ENCODE data around the gene CLBA1. TPM values are rescaled to one million over a fixed set of nuclear protein-coding genes. Genes with fewer than 3 reads are reported as not detected.

The CLBA1 gene
- total RNA-seq (1 to 10 TPM; 1.3 to 1.6 TPM), polyA plus RNA-seq (1 to 10 TPM; 1.2 to 1.3 TPM)

DNA sequence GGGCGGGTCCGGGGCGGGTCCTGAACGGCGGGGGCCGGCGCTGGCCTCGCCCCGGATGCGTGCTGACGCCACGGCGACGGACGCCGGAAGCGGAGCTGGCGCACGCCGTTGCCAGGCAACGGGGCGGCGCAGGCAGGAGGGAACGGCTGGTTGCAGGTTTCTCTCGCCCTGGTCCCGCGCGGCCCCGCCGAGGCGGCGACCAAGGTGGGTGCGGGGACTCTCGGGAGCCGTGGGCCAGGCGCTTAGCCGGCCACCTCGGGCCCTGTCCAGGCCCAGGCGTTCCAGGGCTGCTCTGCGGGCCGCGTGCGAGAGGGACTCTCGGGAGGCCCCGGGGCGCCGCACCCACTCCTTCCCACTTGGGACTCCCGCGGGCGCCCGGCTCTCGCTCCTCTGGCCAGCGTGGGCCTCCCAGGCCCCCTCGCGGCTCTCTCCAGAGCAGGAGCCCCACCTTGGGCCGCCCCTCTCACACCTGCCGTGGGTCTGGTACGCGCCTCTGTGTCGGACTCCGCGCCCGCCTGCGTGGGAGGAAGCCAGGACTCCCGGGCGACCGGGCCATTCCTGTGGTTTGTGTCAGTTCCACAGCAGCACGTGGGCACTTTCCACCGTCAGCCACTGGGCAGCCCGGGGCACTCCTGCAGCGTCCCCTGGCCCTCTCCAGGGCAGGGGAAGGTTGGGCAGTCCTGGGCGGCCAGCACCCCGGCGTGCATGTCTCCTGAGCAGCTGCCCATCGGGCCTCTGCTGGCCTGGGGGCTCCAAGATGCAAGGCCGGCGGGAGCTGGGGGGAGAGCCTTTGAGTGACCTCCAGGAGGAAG lies at the start of gene CLBA1:
Gene CLBA1, plus strand, starts transcription at position 114 of the 812 bp plus-strand sequence. Its CDS starts 644 bp downstream, at position 758.
- H3K27ac ChIP-seq (ENCODE audit: low read depth, low read length) = peak within 1 kb of the TSS; percentile 61
- CTCF ChIA-PET (ENCODE audit: partially characterized antibody) = interaction anchor here (2.7 to 2.9 kb wide), 2 partner anchors 34 to 59 kb away, joined by 13 to 27 read pairs; partner anchors contain the start of gene CDCA4
- no peaks in the 10 kb centered on the region for H3K36me3 ChIP-seq (ENCODE audit: insufficient read depth, low read length)
- Mint-ChIP-seq H3K4me3 (peak within 1 kb of the TSS; percentile 67 to 83 (median 79)), H3K27ac (peak within 1 kb of the TSS; percentile 81 to 92 (median 88)), H3K4me1 (peaks cover 0 to 10% (median 3%) of the 10 kb centered on the region in 4 donors), H3K9me3 (peaks cover 0 to 1% (median 0%) of the 10 kb centered on the region in 8 donors), H3K27me3 (peaks cover 2 to 3% of the 10 kb centered on the region in 2 donors), H3K36me3 (no peaks in the 10 kb centered on the region)
- peak within 1 kb of the TSS in 1 of 2 donors; percentile 52 for H3K4me3 ChIP-seq (ENCODE audit: low read length in 2 of 2)
- POLR2A ChIA-PET (ENCODE audit: partially characterized antibody) = interaction anchor here (0.7 to 3.0 kb wide), 9 partner anchors 9 to 102 kb away, joined by 3 to 32 read pairs (median 4); partner anchors contain the start of genes CDCA4 and GPR132
- DNase-seq = peak; percentile 86 to 92 (median 90)
- no peaks in the 10 kb centered on the region for H3K9me3 ChIP-seq (ENCODE audit: control insufficient read depth in 1 of 2, low read length in 2 of 2)
- H3K4me1 ChIP-seq (ENCODE audit: insufficient read depth, low read length) = peaks cover 8% of the 10 kb centered on the region
- H3K27me3 ChIP-seq (ENCODE audit: insufficient read depth, low read length) = no peaks in the 10 kb centered on the region
- intact Hi-C loops (cut with micrococcal nuclease) = loop anchor here (1.0 kb wide), 1 partner anchor 35 kb away; the partner anchor contains the start of gene CDCA4

DNA sequence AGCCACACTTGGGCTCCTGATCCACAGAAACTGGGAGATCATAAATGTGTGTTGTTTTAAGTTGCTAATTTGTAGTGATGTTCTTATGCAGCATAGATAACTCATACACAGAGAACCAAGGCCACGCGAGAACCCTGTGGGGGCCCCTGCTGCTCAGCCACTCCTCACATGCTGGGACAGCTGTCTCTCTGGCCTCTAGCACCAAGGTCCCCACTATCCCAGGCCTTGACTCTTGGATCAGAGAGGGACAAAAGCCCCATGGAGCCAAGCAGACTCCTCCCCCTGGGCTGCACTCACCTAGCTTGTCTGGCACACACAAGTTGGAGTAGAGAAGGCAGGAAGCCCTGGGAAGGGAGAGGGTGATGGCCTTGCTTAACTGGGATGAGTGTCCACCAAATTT lies 49.6 kb upstream of the CLBA1 start:
- intact Hi-C loops (cut with micrococcal nuclease) = no loop called here
- ChIA-PET CTCF (ENCODE audit: partially characterized antibody) (interaction anchor here (1.4 kb wide), 1 partner anchor 112 kb away, joined by 3 read pairs; no protein-coding TSS in a partner anchor), POLR2A (ENCODE audit: partially characterized antibody) (no interaction called here)
- H3K4me1 ChIP-seq (ENCODE audit: insufficient read depth, low read length) = no peaks in the 10 kb centered on the region
- H3K9me3 ChIP-seq (ENCODE audit: control insufficient read depth in 1 of 2, low read length in 2 of 2) = no peaks in the 10 kb centered on the region
- no peak overlapping the region for H3K4me3 ChIP-seq (ENCODE audit: low read length in 2 of 2)
- Mint-ChIP-seq H3K9me3 (no peaks in the 10 kb centered on the region), H3K4me3 (no peak overlapping the region), H3K36me3 (no peaks in the 10 kb centered on the region), H3K27me3 (peaks cover 10 to 11% of the 10 kb centered on the region in 2 donors), H3K4me1 (peaks cover 2 to 9% (median 3%) of the 10 kb centered on the region in 4 donors), H3K27ac (peak overlapping the region in 1 of 7 donors; percentile 4)
- no peaks in the 10 kb centered on the region for H3K27me3 ChIP-seq (ENCODE audit: insufficient read depth, low read length)
- DNase-seq = no peak
- no peak overlapping the region for H3K27ac ChIP-seq (ENCODE audit: low read depth, low read length)
- no peaks in the 10 kb centered on the region for H3K36me3 ChIP-seq (ENCODE audit: insufficient read depth, low read length)

DNA sequence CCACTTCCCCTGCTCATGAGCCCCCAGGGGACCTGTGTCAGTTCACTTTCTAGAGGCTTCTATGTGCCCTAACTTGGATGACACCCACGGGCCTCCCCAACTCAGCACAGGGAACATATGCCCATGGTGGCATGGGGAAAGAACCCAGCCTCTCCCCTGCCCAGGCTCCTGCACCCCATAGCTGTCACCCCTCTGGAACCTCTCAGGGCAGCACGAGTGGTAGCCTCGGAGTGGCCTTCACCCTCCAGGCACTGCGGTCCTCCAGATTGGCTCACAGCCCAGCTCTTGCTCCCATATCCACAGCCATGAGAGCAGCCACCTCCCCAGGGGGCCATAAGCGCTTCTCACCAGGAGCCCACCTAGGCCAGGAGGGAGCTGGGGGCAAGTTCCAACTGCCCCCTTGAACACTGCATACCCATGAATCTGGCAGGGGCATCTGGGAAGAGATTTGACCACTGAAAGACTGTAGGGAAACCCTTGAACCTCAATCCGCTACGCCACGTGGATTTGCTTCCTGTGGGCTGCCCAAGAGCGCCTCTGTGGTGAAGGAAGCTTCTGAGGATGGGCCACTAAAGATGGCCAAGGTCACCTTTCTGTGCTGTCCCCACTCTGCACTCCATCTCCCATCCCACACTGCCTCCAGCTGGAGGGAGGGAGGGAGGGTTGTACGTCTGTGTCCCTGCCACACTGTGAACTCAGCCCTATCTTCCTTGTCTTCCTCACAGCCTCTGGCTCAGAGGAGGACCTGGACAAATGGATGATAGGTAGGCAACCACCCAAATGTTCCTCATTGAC lies 49.0 kb upstream of the CLBA1 start:
- peaks cover 2 to 9% (median 3%) of the 10 kb centered on the region in 4 donors for H3K4me1 Mint-ChIP-seq
- intact Hi-C loops (cut with micrococcal nuclease) = no loop called here
- H3K9me3 Mint-ChIP-seq = no peaks in the 10 kb centered on the region
- POLR2A ChIA-PET (ENCODE audit: partially characterized antibody) = no interaction called here
- Histone ChIP-seq H3K4me1 (ENCODE audit: insufficient read depth, low read length) (no peaks in the 10 kb centered on the region), H3K4me3 (ENCODE audit: low read length in 2 of 2) (no peak overlapping the region), H3K36me3 (ENCODE audit: insufficient read depth, low read length) (no peaks in the 10 kb centered on the region), H3K9me3 (ENCODE audit: control insufficient read depth in 1 of 2, low read length in 2 of 2) (no peaks in the 10 kb centered on the region), H3K27ac (ENCODE audit: low read depth, low read length) (no peak overlapping the region), H3K27me3 (ENCODE audit: insufficient read depth, low read length) (no peaks in the 10 kb centered on the region)
- no peaks in the 10 kb centered on the region for H3K36me3 Mint-ChIP-seq
- peaks cover 10 to 11% of the 10 kb centered on the region in 2 donors for H3K27me3 Mint-ChIP-seq
- CTCF ChIA-PET (ENCODE audit: partially characterized antibody) = no interaction called here
- DNase-seq = no peak
- no peak overlapping the region for H3K27ac Mint-ChIP-seq
- no peak overlapping the region for H3K4me3 Mint-ChIP-seq

- peaks cover 10 to 11% of the 10 kb centered on the region in 2 donors for H3K27me3 Mint-ChIP-seq
- Histone ChIP-seq H3K27ac (ENCODE audit: low read depth, low read length) (no peak overlapping the region), H3K27me3 (ENCODE audit: insufficient read depth, low read length) (no peaks in the 10 kb centered on the region), H3K4me3 (ENCODE audit: low read length in 2 of 2) (no peak overlapping the region), H3K36me3 (ENCODE audit: insufficient read depth, low read length) (no peaks in the 10 kb centered on the region), H3K4me1 (ENCODE audit: insufficient read depth, low read length) (no peaks in the 10 kb centered on the region), H3K9me3 (ENCODE audit: control insufficient read depth in 1 of 2, low read length in 2 of 2) (no peaks in the 10 kb centered on the region)
- no peaks in the 10 kb centered on the region for H3K36me3 Mint-ChIP-seq
- no peak for DNase-seq
- intact Hi-C loops (cut with micrococcal nuclease) = no loop called here
- peaks cover 2 to 9% (median 3%) of the 10 kb centered on the region in 4 donors for H3K4me1 Mint-ChIP-seq
- H3K4me3 Mint-ChIP-seq = no peak overlapping the region
- H3K9me3 Mint-ChIP-seq = no peaks in the 10 kb centered on the region
- H3K27ac Mint-ChIP-seq = no peak overlapping the region
- CTCF ChIA-PET (ENCODE audit: partially characterized antibody) = no interaction called here
- POLR2A ChIA-PET (ENCODE audit: partially characterized antibody) = no interaction called here
These were observed 48.4 kb upstream of the CLBA1 start for GRCh38 chr14:104937161-104937560.

DNA sequence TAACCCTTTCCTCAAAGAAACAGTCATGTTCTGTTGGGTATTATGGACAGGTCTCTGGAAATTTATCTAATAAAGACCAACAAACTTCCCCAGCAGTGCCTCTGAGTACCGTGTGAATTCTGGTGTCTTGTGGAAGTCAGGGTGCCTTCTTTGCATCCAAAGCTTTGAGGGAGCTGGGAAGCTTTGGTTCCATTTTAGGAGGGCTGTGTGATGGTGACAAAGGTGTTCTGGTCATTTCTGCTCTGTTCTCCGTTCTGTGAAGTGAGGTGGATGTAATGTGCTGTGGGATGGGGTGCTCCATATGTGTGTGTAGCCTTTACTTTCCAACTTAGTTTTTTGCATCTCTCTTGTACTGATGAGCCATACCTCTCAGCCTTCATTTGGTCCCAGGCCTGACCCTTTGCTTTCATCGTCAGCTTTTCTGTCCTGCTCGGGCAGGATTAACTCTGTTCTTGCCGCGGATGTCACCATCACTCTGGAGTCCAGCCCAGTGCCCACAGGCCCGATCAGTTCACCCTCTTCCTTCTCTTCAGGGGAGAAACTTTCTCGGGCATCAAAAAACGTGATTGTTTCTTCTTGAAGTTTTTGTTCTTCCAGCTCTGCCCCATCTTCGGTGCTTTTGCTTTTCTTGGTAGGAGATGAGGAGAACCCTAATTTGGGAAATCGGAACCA lies 47.8 kb upstream of the CLBA1 start:
- Mint-ChIP-seq H3K4me3 (no peak overlapping the region), H3K36me3 (no peaks in the 10 kb centered on the region), H3K4me1 (peaks cover 2 to 9% (median 3%) of the 10 kb centered on the region in 4 donors), H3K27ac (no peak overlapping the region), H3K9me3 (no peaks in the 10 kb centered on the region), H3K27me3 (peaks cover 10 to 11% of the 10 kb centered on the region in 2 donors)
- ChIA-PET POLR2A (ENCODE audit: partially characterized antibody) (no interaction called here), CTCF (ENCODE audit: partially characterized antibody) (interaction anchor here (1.0 kb wide), 1 partner anchor 107 kb away, joined by 4 read pairs; no protein-coding TSS in a partner anchor)
- Histone ChIP-seq H3K4me1 (ENCODE audit: insufficient read depth, low read length) (no peaks in the 10 kb centered on the region), H3K27me3 (ENCODE audit: insufficient read depth, low read length) (no peaks in the 10 kb centered on the region), H3K36me3 (ENCODE audit: insufficient read depth, low read length) (no peaks in the 10 kb centered on the region), H3K27ac (ENCODE audit: low read depth, low read length) (no peak overlapping the region), H3K4me3 (ENCODE audit: low read length in 2 of 2) (no peak overlapping the region), H3K9me3 (ENCODE audit: control insufficient read depth in 1 of 2, low read length in 2 of 2) (no peaks in the 10 kb centered on the region)
- intact Hi-C loops (cut with micrococcal nuclease) = no loop called here
- no peak for DNase-seq

DNA sequence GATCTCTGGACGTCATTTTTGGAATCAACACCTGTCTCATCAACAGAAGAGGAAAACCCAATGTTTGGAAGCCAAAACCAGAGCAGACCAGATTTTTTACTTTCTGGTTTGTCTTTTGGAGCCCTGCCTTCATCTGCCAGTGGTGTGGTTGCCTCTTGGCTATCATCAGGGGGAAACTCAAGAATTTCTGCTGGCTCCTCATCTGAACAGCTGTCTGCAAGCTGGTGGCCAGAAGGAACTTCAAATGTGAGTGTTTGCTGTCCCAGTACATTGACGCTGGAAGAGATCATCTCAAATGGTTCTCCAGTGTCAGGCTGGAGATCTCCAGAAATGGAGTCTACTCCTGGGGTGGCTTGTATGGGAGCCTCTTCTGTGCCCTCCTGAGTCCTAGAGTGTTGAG lies 47.2 kb upstream of the CLBA1 start:
- intact Hi-C loops (cut with micrococcal nuclease) = no loop called here
- Mint-ChIP-seq H3K4me3 (no peak overlapping the region), H3K4me1 (peaks cover 2 to 9% (median 3%) of the 10 kb centered on the region in 4 donors), H3K9me3 (no peaks in the 10 kb centered on the region), H3K27me3 (peaks cover 10 to 11% of the 10 kb centered on the region in 2 donors), H3K36me3 (no peaks in the 10 kb centered on the region), H3K27ac (no peak overlapping the region)
- Histone ChIP-seq H3K27me3 (ENCODE audit: insufficient read depth, low read length) (no peaks in the 10 kb centered on the region), H3K9me3 (ENCODE audit: control insufficient read depth in 1 of 2, low read length in 2 of 2) (no peaks in the 10 kb centered on the region), H3K4me1 (ENCODE audit: insufficient read depth, low read length) (no peaks in the 10 kb centered on the region), H3K4me3 (ENCODE audit: low read length in 2 of 2) (no peak overlapping the region), H3K36me3 (ENCODE audit: insufficient read depth, low read length) (no peaks in the 10 kb centered on the region), H3K27ac (ENCODE audit: low read depth, low read length) (no peak overlapping the region)
- CTCF ChIA-PET (ENCODE audit: partially characterized antibody) = interaction anchor here (1.0 kb wide), 1 partner anchor 107 kb away, joined by 4 read pairs; no protein-coding TSS in a partner anchor
- POLR2A ChIA-PET (ENCODE audit: partially characterized antibody) = no interaction called here
- DNase-seq = no peak

All from CD4-positive, alpha-beta memory T cell (primary cell).